Endothelial cell of umbilical vein (primary cell): ENCODE data around the gene THEM4. TPM values are rescaled to one million over a fixed set of nuclear protein-coding genes. Genes with fewer than 3 reads are reported as not detected.

Experiments used
- BruUV-seq: library from RNA; stranded (reverse); fragments of 400-500 nt; replicated peaks from 2 replicates; lab custom pipeline; 2021; lab: Mats Ljungman, UMichigan
- CTCF ChIA-PET: fragments of 300-600, 350-600 bp; sonication (Branson Sonifier 250); formaldehyde crosslinking; loops from one replicate; lab custom pipeline; 2021; ENCODE audit warnings: antibody characterized with exemption, inconsistent platforms; lab: Charles Lee
- POLR2A ChIA-PET: fragments of 300-600, 350-600 bp; sonication (Branson Sonifier 250); formaldehyde crosslinking; loops from one replicate; lab custom pipeline; 2021; ENCODE audit warnings: antibody characterized with exemption, inconsistent platforms; lab: Charles Lee
- DNase-seq: peaks from one replicate; pipeline ENCODE4 v3.0.0-alpha.2; 2011; ENCODE audit warnings: low read depth, low spot score
- FAIRE-seq: peaks from 2 replicates; lab custom pipeline; 2011; peaks lifted over from hg19 to GRCh38; lab: Jason Lieb, UNC
- H2AFZ ChIP-seq: 2 replicates; pipeline ENCODE4 v1.6.0; 2012; ENCODE audit warnings: low read depth, low read length, control low read depth, inconsistent platforms
- H3K27ac ChIP-seq: 2 replicates; pipeline ENCODE4 v1.5.1; 2011; ENCODE audit warnings: low read depth, mild to moderate bottlenecking, control low read depth, low read length, moderate library complexity; ENCODE audit not compliant: insufficient read depth
- H3K27me3 ChIP-seq, 2 experiments: 2 replicates each; pipeline versions ENCODE4 v1.6.0 to v1.6.1; 2011; ENCODE audit warnings: low read length in 2 of 2, mixed read lengths in 1 of 2; ENCODE audit not compliant: control insufficient read depth in 2 of 2, insufficient read depth in 2 of 2
- H3K36me3 ChIP-seq, 2 experiments: 2 replicates in 1 of 2; 3 replicates in 1 of 2; pipeline ENCODE4 v1.5.1; 2011; ENCODE audit warnings: low read length in 2 of 2, mild to moderate bottlenecking in 1 of 2, moderate library complexity in 1 of 2; ENCODE audit not compliant: control insufficient read depth in 2 of 2, insufficient read depth in 2 of 2; ENCODE audit errors: extremely low read depth in 1 of 2
- H3K4me1 ChIP-seq: 3 replicates; pipeline ENCODE4 v1.5.1; 2011; ENCODE audit warnings: mild to moderate bottlenecking, low read length; ENCODE audit not compliant: control insufficient read depth, insufficient read depth; ENCODE audit errors: extremely low read depth
- H3K4me2 ChIP-seq: 2 replicates; pipeline ENCODE4 v1.6.1; 2011; ENCODE audit warnings: low read length, control low read depth, mixed read lengths; ENCODE audit not compliant: insufficient read depth
- H3K4me3 ChIP-seq, 3 experiments: fragments of 200-600 bp in 1 of 3; sonication (generic), shearing (Covaris generic) in 1 of 3; replicated peaks in 1 of 3; 2 replicates each; pipeline ENCODE4 v1.5.1; 2011 to 2016; ENCODE audit warnings: control low read depth in 3 of 3, low read length in 3 of 3, mild to moderate bottlenecking in 2 of 3, inconsistent platforms in 1 of 3, low read depth in 1 of 3, moderate library complexity in 1 of 3; ENCODE audit not compliant: insufficient read depth in 1 of 3
- H3K79me2 ChIP-seq: 2 replicates; pipeline ENCODE4 v1.6.0; 2012; ENCODE audit warnings: low read length, inconsistent platforms; ENCODE audit not compliant: control insufficient read depth, insufficient read depth
- H3K9ac ChIP-seq: replicated peaks from 2 replicates; pipeline ENCODE3; 2011; ENCODE audit warnings: low read length, control low read depth; ENCODE audit not compliant: insufficient read depth; ENCODE audit errors: extremely low read depth
- H3K9me1 ChIP-seq: replicated peaks from 3 replicates; pipeline ENCODE4 v1.6.0; 2011; ENCODE audit warnings: mild to moderate bottlenecking, low read length; ENCODE audit not compliant: control insufficient read depth, insufficient read depth; ENCODE audit errors: extremely low read depth
- H3K9me3 ChIP-seq: replicated peaks from 2 replicates; pipeline ENCODE4 v1.5.1; 2012; ENCODE audit warnings: low read length, inconsistent platforms; ENCODE audit not compliant: control insufficient read depth, insufficient read depth
- H4K20me1 ChIP-seq: replicated peaks from 2 replicates; pipeline ENCODE3; 2011; ENCODE audit warnings: mild to moderate bottlenecking, low read length; ENCODE audit not compliant: control insufficient read depth, insufficient read depth; ENCODE audit errors: extremely low read depth
- EZH2 ChIP-seq: IDR thresholded peaks from 2 replicates; pipeline ENCODE4 v1.6.1; 2012; ENCODE audit warnings: borderline replicate concordance, low read depth, mild to moderate bottlenecking, moderate library complexity, low read length, inconsistent platforms; ENCODE audit not compliant: severe bottlenecking
- FOS ChIP-seq: IDR thresholded peaks from 2 replicates; pipeline ENCODE4 v1.6.1; 2011; ENCODE audit warnings: mild to moderate bottlenecking, low read length, moderate library complexity, borderline replicate concordance; ENCODE audit not compliant: insufficient read depth
- GATA2 ChIP-seq: IDR thresholded peaks from 2 replicates; pipeline ENCODE4 v1.7.0; 2011; ENCODE audit warnings: low read depth, mild to moderate bottlenecking, moderate library complexity, mixed read lengths, low read length; ENCODE audit not compliant: insufficient read length, insufficient read depth
- JUN ChIP-seq: IDR thresholded peaks from 2 replicates; pipeline ENCODE4 v1.6.1; 2011; ENCODE audit warnings: borderline replicate concordance, low read depth; ENCODE audit not compliant: insufficient read length, insufficient read depth
- MAX ChIP-seq: IDR thresholded peaks from 2 replicates; pipeline ENCODE4 v1.6.1; 2011; ENCODE audit not compliant: insufficient read depth, insufficient read length
- MYC ChIP-seq: IDR thresholded peaks from one replicate; pipeline ENCODE4 v1.6.1; 2011; ENCODE audit warnings: mild to moderate bottlenecking, low read depth, low read length
- POLR2A ChIP-seq: IDR thresholded peaks from 2 replicates; pipeline ENCODE4 v1.6.1; 2012; ENCODE audit warnings: low read depth, mild to moderate bottlenecking, control low read depth, low read length
- POLR2AphosphoS5 ChIP-seq: IDR thresholded peaks from 2 replicates; pipeline ENCODE4 v1.6.1; 2012; ENCODE audit warnings: low read depth, mild to moderate bottlenecking, control low read depth, low read length, moderate library complexity; ENCODE audit not compliant: insufficient read depth
- dilution Hi-C: fragments of 300-500 bp; cut with MboI; formaldehyde crosslinking; loops from one replicate; pipeline ENCODE4 v1.15.0; 2019; ENCODE audit warnings: low sequenced_read_pairs; ENCODE audit not compliant: extremely low pct_ligation_motif_present
- intact Hi-C: fragments of 100-400 bp; cut with micrococcal nuclease; formaldehyde crosslinking; loops from one replicate; pipeline ENCODE4 v1.10.0; 2022
- polyA plus RNA-seq, 4 experiments: library from polyadenylated mRNA; depleted of rRNA in 3 of 4; stranded (reverse) in 3 of 4; unstranded in 1 of 4; fragments of >200 nt; gene quantifications; 2 replicates each; pipeline versions ENCODE4 v1.2.1 to v1.2.3, GENCODE V29; 2011 to 2012; ENCODE audit warnings: missing spikeins in 1 of 4
- total RNA-seq: library from RNA; stranded (reverse); gene quantifications from 2 replicates; pipeline ENCODE4 v1.2.3, GENCODE V29; 2021
- TF ChIP-seq, protein P1 (sequence below), 2 donors: IDR thresholded peaks; 1 replicate in 1 of 2; 2 replicates in 1 of 2; pipeline ENCODE4 v1.5.1; 2011; ENCODE audit warnings: low read length in 2 of 2, mild to moderate bottlenecking in 2 of 2, moderate library complexity in 2 of 2, control low read depth in 1 of 2, inconsistent platforms in 1 of 2, low read depth in 1 of 2; ENCODE audit not compliant: insufficient read depth in 1 of 2; ENCODE audit errors: extremely low read depth in 1 of 2

The THEM4 gene
- total and polyA plus RNA-seq, 2 donors (not counting 3 experiments of a cell fraction or from before 2014, with no cell fraction given) = 22.3 to 24.9 TPM

- no peak overlapping the region for H2AFZ ChIP-seq
- H3K9ac ChIP-seq = no peak overlapping the region
- DNase-seq = no peak
- H3K4me1 ChIP-seq = peaks cover under 1% of the 10 kb centered on the region
- H3K27me3 ChIP-seq = peaks cover 2 to 7% of the 10 kb centered on the region in 2 experiments
- dilution Hi-C loops = loop anchor here (25.0 kb wide), 1 partner anchor 97 kb away; no protein-coding TSS in a partner anchor
- ChIA-PET POLR2A (no interaction called here), CTCF (no interaction called here)
- intact Hi-C loops = no loop called here
- H4K20me1 ChIP-seq = no peaks in the 10 kb centered on the region
- FAIRE-seq = no peak
- no peak overlapping the region for H3K4me3 ChIP-seq
- H3K9me1 ChIP-seq = no peaks in the 10 kb centered on the region
- TF ChIP-seq POLR2A (no peak), GATA2 (no peak), EZH2 (no peak), JUN (no peak), FOS (no peak), POLR2AphosphoS5 (no peak), MAX (no peak), MYC (no peak)
- TF ChIP-seq, protein P1, sequence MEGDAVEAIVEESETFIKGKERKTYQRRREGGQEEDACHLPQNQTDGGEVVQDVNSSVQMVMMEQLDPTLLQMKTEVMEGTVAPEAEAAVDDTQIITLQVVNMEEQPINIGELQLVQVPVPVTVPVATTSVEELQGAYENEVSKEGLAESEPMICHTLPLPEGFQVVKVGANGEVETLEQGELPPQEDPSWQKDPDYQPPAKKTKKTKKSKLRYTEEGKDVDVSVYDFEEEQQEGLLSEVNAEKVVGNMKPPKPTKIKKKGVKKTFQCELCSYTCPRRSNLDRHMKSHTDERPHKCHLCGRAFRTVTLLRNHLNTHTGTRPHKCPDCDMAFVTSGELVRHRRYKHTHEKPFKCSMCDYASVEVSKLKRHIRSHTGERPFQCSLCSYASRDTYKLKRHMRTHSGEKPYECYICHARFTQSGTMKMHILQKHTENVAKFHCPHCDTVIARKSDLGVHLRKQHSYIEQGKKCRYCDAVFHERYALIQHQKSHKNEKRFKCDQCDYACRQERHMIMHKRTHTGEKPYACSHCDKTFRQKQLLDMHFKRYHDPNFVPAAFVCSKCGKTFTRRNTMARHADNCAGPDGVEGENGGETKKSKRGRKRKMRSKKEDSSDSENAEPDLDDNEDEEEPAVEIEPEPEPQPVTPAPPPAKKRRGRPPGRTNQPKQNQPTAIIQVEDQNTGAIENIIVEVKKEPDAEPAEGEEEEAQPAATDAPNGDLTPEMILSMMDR (IDR thresholded peaks at IDR 0.05; ENCODE audit: extremely low read depth in 1 of 2, insufficient read depth in 1 of 2, low read depth in 1 of 2, low read length in 2 of 2) = no peak
- no peaks in the 10 kb centered on the region for H3K9me3 ChIP-seq
- H3K36me3 ChIP-seq = no peaks in the 10 kb centered on the region
- no peak overlapping the region for H3K27ac ChIP-seq
- H3K79me2 ChIP-seq = no peaks in the 10 kb centered on the region
- no TSS peak for BruUV-seq
- H3K4me2 ChIP-seq = no peak overlapping the region
These were observed 5.9 kb upstream of the THEM4 start for GRCh38 chr1:151915061-151915686.
